IMR-90 (cell line): ENCODE results near the gene CMSS1. TPM values are rescaled to one million over a fixed set of nuclear protein-coding genes. Genes with fewer than 3 reads are reported as not detected.

ENCODE experiments used
- ATAC-seq: fragments of 200-7000 bp; cut with Tn5 transposase; 2 replicates; pipeline ENCODE4 v1.9.1; 2020; ENCODE audit warnings: low read depth, mild to moderate bottlenecking, moderate library complexity
- BruUV-seq: library from RNA; stranded (reverse); fragments of 400-500 nt; replicated peaks from 2 replicates; lab custom pipeline; 2021; lab: Mats Ljungman, UMichigan
- CTCF ChIA-PET: fragments of 300-600 bp; formaldehyde crosslinking; extraction: SDS; loops from one replicate; lab custom pipeline; 2021; ENCODE audit warnings: antibody characterized with exemption; lab: Yijun Ruan, JAX
- POLR2A ChIA-PET: fragments of 300-600 bp; sonication (Branson Sonifier 250); formaldehyde crosslinking; loops from one replicate; lab custom pipeline; 2022; ENCODE audit warnings: antibody characterized with exemption; ENCODE audit not compliant: unreplicated experiment; lab: Charles Lee
- DNase-seq: peaks from one replicate; pipeline ENCODE4 v3.0.0; 2013
- H2AFZ ChIP-seq: replicated peaks from 2 replicates; pipeline ENCODE3; 2013; ENCODE audit warnings: low read length, mild to moderate bottlenecking; ENCODE audit not compliant: poor library complexity
- H2AK5ac ChIP-seq: 2 replicates; pipeline ENCODE4 v1.6.1; 2013; ENCODE audit warnings: low read depth, low read length, inconsistent platforms
- H2AK9ac ChIP-seq: replicated peaks from 2 replicates; pipeline ENCODE3; 2013; ENCODE audit warnings: mild to moderate bottlenecking, low read depth, low read length, moderate library complexity; ENCODE audit not compliant: poor library complexity
- H2BK120ac ChIP-seq: 2 replicates; pipeline ENCODE4 v1.6.1; 2013; ENCODE audit warnings: low read depth, low read length, inconsistent platforms
- H2BK15ac ChIP-seq: 3 replicates; pipeline ENCODE4 v1.6.1; 2013; ENCODE audit warnings: low read depth, low read length, inconsistent platforms
- H2BK20ac ChIP-seq: 2 replicates; pipeline ENCODE4 v1.6.1; 2013; ENCODE audit warnings: low read depth, mild to moderate bottlenecking, inconsistent platforms, low read length, moderate library complexity
- H2BK5ac ChIP-seq: 2 replicates; pipeline ENCODE4 v1.6.1; 2013; ENCODE audit warnings: mild to moderate bottlenecking, low read depth, low read length, inconsistent platforms; ENCODE audit not compliant: poor library complexity, severe bottlenecking
- H3K14ac ChIP-seq: replicated peaks from 2 replicates; pipeline ENCODE4 v1.6.1; 2013; ENCODE audit warnings: low read depth, low read length, inconsistent platforms
- H3K18ac ChIP-seq: 2 replicates; pipeline ENCODE4 v1.6.1; 2013; ENCODE audit warnings: low read depth, low read length, control low read depth
- H3K23ac ChIP-seq: 2 replicates; pipeline ENCODE4 v1.6.1; 2013; ENCODE audit warnings: low read depth, low read length, inconsistent platforms
- H3K27ac ChIP-seq: 2 replicates; pipeline ENCODE4 v1.5.1; 2013; ENCODE audit warnings: mild to moderate bottlenecking, control low read depth, low read length; ENCODE audit not compliant: insufficient read depth
- H3K27me3 ChIP-seq: 2 replicates; pipeline ENCODE4 v1.6.1; 2013; ENCODE audit warnings: low read length; ENCODE audit not compliant: control insufficient read depth, insufficient read depth
- H3K36me3 ChIP-seq: 2 replicates; pipeline ENCODE4 v1.6.1; 2013; ENCODE audit warnings: low read length, mixed read lengths; ENCODE audit not compliant: control insufficient read depth, insufficient read depth
- H3K4ac ChIP-seq: 2 replicates; pipeline ENCODE4 v1.6.1; 2013; ENCODE audit warnings: low read depth, low read length, inconsistent platforms
- H3K4me1 ChIP-seq: 2 replicates; pipeline ENCODE4 v1.6.1; 2013; ENCODE audit warnings: low read length, mixed read lengths; ENCODE audit not compliant: control insufficient read depth, insufficient read depth
- H3K4me2 ChIP-seq: 2 replicates; pipeline ENCODE4 v1.6.1; 2013; ENCODE audit warnings: low read depth, mild to moderate bottlenecking, control low read depth, low read length, moderate library complexity
- H3K4me3 ChIP-seq: 2 replicates; pipeline ENCODE4 v1.5.1; 2013; ENCODE audit warnings: low read depth, mild to moderate bottlenecking, control low read depth, low read length, moderate library complexity; ENCODE audit not compliant: insufficient read depth
- H3K56ac ChIP-seq: 2 replicates; pipeline ENCODE4 v1.6.1; 2013; ENCODE audit warnings: low read length, inconsistent platforms; ENCODE audit not compliant: insufficient read depth; ENCODE audit errors: extremely low read depth
- H3K79me1 ChIP-seq, 2 experiments: 2 replicates each; pipeline ENCODE4 v1.6.1; 2013; ENCODE audit warnings: low read length in 2 of 2, inconsistent platforms in 1 of 2, low read depth in 1 of 2
- H3K9ac ChIP-seq: 2 replicates; pipeline ENCODE4 v1.6.1; 2013; ENCODE audit warnings: low read depth, low read length, control low read depth
- H3K9me1 ChIP-seq: 2 replicates; pipeline ENCODE4 v1.6.1; 2013; ENCODE audit warnings: low read length, inconsistent platforms; ENCODE audit not compliant: insufficient read depth
- H3K9me3 ChIP-seq: 2 replicates; pipeline ENCODE4 v1.6.1; 2013; ENCODE audit warnings: low read length; ENCODE audit not compliant: control insufficient read depth, insufficient read depth
- H4K20me1 ChIP-seq: 2 replicates; pipeline ENCODE4 v1.6.1; 2013; ENCODE audit warnings: low read length, inconsistent platforms; ENCODE audit not compliant: insufficient read depth
- H4K5ac ChIP-seq: 2 replicates; pipeline ENCODE4 v1.6.1; 2013; ENCODE audit warnings: mild to moderate bottlenecking, low read depth, low read length, control low read depth
- H4K8ac ChIP-seq, 2 experiments: 2 replicates each; pipeline ENCODE4 v1.6.1; 2013; ENCODE audit warnings: low read depth in 2 of 2, low read length in 2 of 2, control low read depth in 1 of 2, inconsistent platforms in 1 of 2
- H4K91ac ChIP-seq: 2 replicates; pipeline ENCODE4 v1.6.1; 2013; ENCODE audit warnings: low read depth, low read length, inconsistent platforms; ENCODE audit not compliant: insufficient read depth
- CEBPB ChIP-seq: IDR thresholded peaks from 2 replicates; pipeline ENCODE4 v1.6.1; 2012; ENCODE audit warnings: low read depth, low read length, improper control_type of control experiment
- CHD1 ChIP-seq: IDR thresholded peaks from 2 replicates; pipeline ENCODE4 v1.6.1; 2012; ENCODE audit warnings: low read depth, low read length, improper control_type of control experiment
- MAFK ChIP-seq: IDR thresholded peaks from 2 replicates; pipeline ENCODE4 v1.6.1; 2012; ENCODE audit warnings: low read depth, low read length, improper control_type of control experiment
- POLR2A ChIP-seq: IDR thresholded peaks from 2 replicates; pipeline ENCODE4 v1.6.1; 2012; ENCODE audit warnings: mild to moderate bottlenecking, low read depth, low read length
- RCOR1 ChIP-seq: IDR thresholded peaks from 2 replicates; pipeline ENCODE4 v1.6.1; 2012; ENCODE audit warnings: mild to moderate bottlenecking, low read length, improper control_type of control experiment; ENCODE audit not compliant: insufficient replicate concordance
- SMC3 ChIP-seq: fragments of 150-350 bp; IDR thresholded peaks from 2 replicates; pipeline ENCODE4 v1.6.1; 2016; ENCODE audit warnings: low read depth, mild to moderate bottlenecking, antibody characterized with exemption, low read length, moderate library complexity
- WGBS, 2 experiments: methylation state at CpG; one replicate each; pipeline versions ENCODE4 v1.1.5 to v1.1.7; 2013; ENCODE audit warnings: missing lambda C conversion rate in 2 of 2; ENCODE audit not compliant: insufficient read length in 1 of 2; ENCODE audit errors: extremely low coverage in 2 of 2; 5-methylcytosine and 5-hydroxymethylcytosine counted together
- dilution Hi-C: fragments of 300-500 bp; cut with HindIII; formaldehyde crosslinking; loops from one replicate; pipeline ENCODE4 v1.14.3; 2018; ENCODE audit warnings: low sequenced_read_pairs; ENCODE audit not compliant: unreplicated experiment
- in situ Hi-C: fragments of 300-500 bp; cut with MboI; formaldehyde crosslinking; loops from 3 replicates; pipeline ENCODE4 v1.14.3; 2019; ENCODE audit warnings: low sequenced_read_pairs, inconsistent platforms, mixed read lengths
- intact Hi-C: fragments of 100-400 bp; cut with micrococcal nuclease; formaldehyde crosslinking; loops from 2 replicates; pipeline ENCODE4 v1.10.0; 2022
- polyA plus RNA-seq, 3 experiments: library from polyadenylated mRNA; depleted of rRNA; stranded (reverse); fragments of >200 nt; gene quantifications; 2 replicates each; pipeline ENCODE4 v1.2.3, GENCODE V29; 2012; ENCODE audit warnings: low replicate concordance in 1 of 3
- total RNA-seq: library from RNA; depleted of rRNA; stranded (reverse); fragments of >200 nt; gene quantifications from 2 replicates; pipeline ENCODE4 v1.2.3, GENCODE V29; 2012
- TF ChIP-seq, protein P1 (sequence below): conservative IDR thresholded peaks from 2 replicates; pipeline ENCODE4 v1.5.1; 2012; ENCODE audit warnings: mild to moderate bottlenecking, low read depth, low read length, improper control_type of control experiment

The CMSS1 gene
- total and polyA plus RNA-seq, 2 of the 4 experiments (the other 2 are of a cell fraction) = 12.5 to 13.6 TPM

DNA sequence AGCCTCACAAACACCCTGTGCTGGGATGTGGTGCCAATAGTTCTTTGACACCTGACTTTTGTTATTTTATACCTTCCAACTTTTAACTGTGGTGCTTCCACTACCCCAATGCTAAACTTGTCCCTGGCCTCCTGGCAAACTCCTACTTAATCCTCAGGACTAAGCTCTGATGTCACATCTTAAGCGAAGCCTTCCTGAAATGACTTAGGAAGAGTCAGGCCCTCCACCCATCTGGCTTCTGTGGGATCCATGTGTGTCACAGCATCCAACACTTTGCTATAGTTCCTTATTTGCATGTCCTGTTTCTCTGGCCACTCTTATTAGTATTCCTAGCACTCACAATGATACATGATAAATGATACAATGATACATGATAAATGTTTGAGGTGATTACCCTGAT is 163.5 kb downstream of the CMSS1 start:
- H4K8ac ChIP-seq = no peak overlapping the region
- ATAC-seq = no peak
- dilution Hi-C loops = no loop called here
- DNase-seq = no peak
- 0 out of 2 replicates have a peak, but pooled peaks cover 2% of the 10 kb centered on the region for H3K4me1 ChIP-seq
- H2BK20ac ChIP-seq = no peak overlapping the region
- H2BK15ac ChIP-seq = no peak overlapping the region
- H2AFZ ChIP-seq = no peak overlapping the region
- H2BK120ac ChIP-seq = no peak overlapping the region
- H3K79me1 ChIP-seq = no peaks in the 10 kb centered on the region
- WGBS, 2 experiments = no CpG with 5 or more reads among the region's 1 CpG
- ChIA-PET POLR2A (no interaction called here), CTCF (interaction anchor here (0.5 kb wide), 1 partner anchor 8 kb away, joined by 3 read pairs; no protein-coding TSS in a partner anchor)
- no peak overlapping the region for H2BK5ac ChIP-seq
- H3K27ac ChIP-seq = no peak overlapping the region
- no peaks in the 10 kb centered on the region for H4K20me1 ChIP-seq
- no peaks in the 10 kb centered on the region for H3K36me3 ChIP-seq
- no peak overlapping the region for H3K23ac ChIP-seq
- H3K56ac ChIP-seq = no peak overlapping the region
- no peak overlapping the region for H3K18ac ChIP-seq
- H3K14ac ChIP-seq = no peak overlapping the region
- intact Hi-C loops = no loop called here
- 0 out of 2 replicates have a peak, but pooled peaks cover 2% of the 10 kb centered on the region for H3K9me3 ChIP-seq
- no peak overlapping the region for H2AK9ac ChIP-seq
- no peak overlapping the region for H3K9ac ChIP-seq
- no peak overlapping the region for H2AK5ac ChIP-seq
- no TSS peak for BruUV-seq
- H3K4me2 ChIP-seq = no peak overlapping the region
- peak overlapping the region; percentile 5; the same call in 1 of the 2 replicates for H3K4ac ChIP-seq
- H4K91ac ChIP-seq = no peak overlapping the region
- in situ Hi-C loops = no loop called here
- H3K4me3 ChIP-seq = no peak overlapping the region
- no peak for TF ChIP-seq POLR2A
- no peak for TF ChIP-seq MAFK
- no peak for TF ChIP-seq CHD1
- TF ChIP-seq, protein P1, sequence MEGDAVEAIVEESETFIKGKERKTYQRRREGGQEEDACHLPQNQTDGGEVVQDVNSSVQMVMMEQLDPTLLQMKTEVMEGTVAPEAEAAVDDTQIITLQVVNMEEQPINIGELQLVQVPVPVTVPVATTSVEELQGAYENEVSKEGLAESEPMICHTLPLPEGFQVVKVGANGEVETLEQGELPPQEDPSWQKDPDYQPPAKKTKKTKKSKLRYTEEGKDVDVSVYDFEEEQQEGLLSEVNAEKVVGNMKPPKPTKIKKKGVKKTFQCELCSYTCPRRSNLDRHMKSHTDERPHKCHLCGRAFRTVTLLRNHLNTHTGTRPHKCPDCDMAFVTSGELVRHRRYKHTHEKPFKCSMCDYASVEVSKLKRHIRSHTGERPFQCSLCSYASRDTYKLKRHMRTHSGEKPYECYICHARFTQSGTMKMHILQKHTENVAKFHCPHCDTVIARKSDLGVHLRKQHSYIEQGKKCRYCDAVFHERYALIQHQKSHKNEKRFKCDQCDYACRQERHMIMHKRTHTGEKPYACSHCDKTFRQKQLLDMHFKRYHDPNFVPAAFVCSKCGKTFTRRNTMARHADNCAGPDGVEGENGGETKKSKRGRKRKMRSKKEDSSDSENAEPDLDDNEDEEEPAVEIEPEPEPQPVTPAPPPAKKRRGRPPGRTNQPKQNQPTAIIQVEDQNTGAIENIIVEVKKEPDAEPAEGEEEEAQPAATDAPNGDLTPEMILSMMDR = no peak
- no peak for TF ChIP-seq SMC3
- no peak for TF ChIP-seq CEBPB
- no peak for TF ChIP-seq RCOR1
- no peaks in the 10 kb centered on the region for H3K9me1 ChIP-seq
- H3K27me3 ChIP-seq = no peaks in the 10 kb centered on the region
- H4K5ac ChIP-seq = no peak overlapping the region
